T-helper 1 cell treated with Interleukin-12 subunit alpha and Interleukin-12 subunit beta and Interleukin-4 antibody, amounts not matched to agents 30 μg/mL and 1 μg/mL, for 36 hours (primary cell): ENCODE measurements around the gene EEF1A2.
"Not testable (repeated sequence)": the region's sequence is repeated elsewhere in the genome, so short reads cannot be mapped to it uniquely, and the experiment has no call there.

ENCODE experiments used
- H3K27ac Mint-ChIP-seq: one replicate; pipeline ENCODE4 v1.8.0; 2021; ENCODE audit warnings: mild to moderate bottlenecking, mixed read lengths
- H3K27me3 Mint-ChIP-seq: one replicate; pipeline ENCODE4 v1.8.0; 2021; ENCODE audit warnings: low read depth, mixed read lengths
- H3K36me3 Mint-ChIP-seq: one replicate; pipeline ENCODE4 v1.8.0; 2021; ENCODE audit warnings: low read depth, mixed read lengths
- H3K4me1 Mint-ChIP-seq: one replicate; pipeline ENCODE4 v1.8.0; 2021; ENCODE audit warnings: low read depth, mixed read lengths
- H3K4me3 Mint-ChIP-seq: one replicate; pipeline ENCODE4 v1.8.0; 2021; ENCODE audit warnings: mild to moderate bottlenecking, moderate library complexity, mixed read lengths
- H3K9me3 Mint-ChIP-seq: one replicate; pipeline ENCODE4 v1.8.0; 2021; ENCODE audit warnings: mixed read lengths

EEF1A2 gene

GRCh38 chr20:63482021-63482587 lies 16.8 kb downstream of the EEF1A2 start:
- H3K9me3 Mint-ChIP-seq, result no peaks in the 10 kb centered on the region
- peaks cover 3% of the 10 kb centered on the region for H3K27me3 Mint-ChIP-seq
- H3K4me1 Mint-ChIP-seq, result peaks cover 1% of the 10 kb centered on the region
- H3K27ac Mint-ChIP-seq, result no peak overlapping the region
- no peaks in the 10 kb centered on the region for H3K36me3 Mint-ChIP-seq
- H3K4me3 Mint-ChIP-seq, result no peak overlapping the region

DNA sequence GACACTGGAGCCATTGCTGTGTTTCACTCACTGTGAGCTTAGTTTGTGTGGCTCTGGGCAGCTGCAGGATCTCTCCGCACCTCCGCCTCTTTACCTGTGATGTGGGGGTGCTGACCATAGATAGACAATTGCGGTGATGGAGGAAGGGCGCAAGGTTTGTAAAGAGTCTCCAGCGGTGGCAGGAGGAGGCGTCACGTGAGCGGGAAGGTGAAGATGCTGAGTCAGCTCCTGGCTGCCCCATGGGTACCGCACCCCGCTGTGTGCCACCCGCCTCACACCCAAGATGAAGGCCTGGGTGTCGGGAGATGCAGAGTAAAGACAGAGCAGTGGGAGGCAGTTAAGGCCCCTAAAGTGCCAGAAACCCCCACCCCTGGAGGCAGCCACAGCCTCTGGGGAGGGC lies 17.4 kb downstream of the EEF1A2 start:
- Mint-ChIP-seq H3K4me3 (no peak overlapping the region), H3K9me3 (no peaks in the 10 kb centered on the region), H3K4me1 (peaks cover 1% of the 10 kb centered on the region), H3K27ac (no peak overlapping the region), H3K27me3 (peaks cover 7% of the 10 kb centered on the region), H3K36me3 (no peaks in the 10 kb centered on the region)

GRCh38 chr20:63479695-63480419 lies 19.0 kb downstream of the EEF1A2 start:
- H3K27me3 Mint-ChIP-seq, result peaks cover 19% of the 10 kb centered on the region
- H3K27ac Mint-ChIP-seq, H3K4me3 Mint-ChIP-seq, H3K4me1 Mint-ChIP-seq, H3K36me3 Mint-ChIP-seq, H3K9me3 Mint-ChIP-seq: not testable (repeated sequence)

GRCh38 chr20:63478346-63479302 lies 20.3 kb downstream of the EEF1A2 start:
- H3K27me3 Mint-ChIP-seq, result peaks cover 26% of the 10 kb centered on the region
- no peak overlapping the region for H3K27ac Mint-ChIP-seq
- peaks cover 1% of the 10 kb centered on the region for H3K4me1 Mint-ChIP-seq
- no peak overlapping the region for H3K4me3 Mint-ChIP-seq
- no peaks in the 10 kb centered on the region for H3K9me3 Mint-ChIP-seq
- H3K36me3 Mint-ChIP-seq, result no peaks in the 10 kb centered on the region

DNA sequence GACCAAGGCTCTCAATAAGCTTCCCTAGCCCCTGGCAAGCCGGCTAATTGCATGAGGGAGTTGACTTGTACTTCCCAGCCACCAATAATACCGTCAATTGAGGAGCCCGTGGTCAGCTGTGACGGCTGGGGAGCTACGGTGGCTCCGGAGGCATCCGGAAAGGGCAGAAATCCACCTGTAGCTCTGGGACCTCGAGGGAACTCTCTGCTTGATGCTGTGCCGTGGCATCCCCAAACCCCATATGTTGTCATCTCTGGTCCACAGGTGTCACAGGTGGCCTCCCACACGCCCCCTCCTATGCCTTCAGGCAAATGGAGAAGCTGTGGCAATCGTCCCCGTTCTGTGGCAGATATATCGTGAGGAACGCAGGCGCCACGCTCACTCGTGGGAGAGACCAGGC lies 20.9 kb downstream of the EEF1A2 start:
- peaks cover 1% of the 10 kb centered on the region for H3K4me1 Mint-ChIP-seq
- peaks cover 31% of the 10 kb centered on the region for H3K27me3 Mint-ChIP-seq
- H3K36me3 Mint-ChIP-seq, result no peaks in the 10 kb centered on the region
- no peaks in the 10 kb centered on the region for H3K9me3 Mint-ChIP-seq
- H3K4me3 Mint-ChIP-seq, result no peak overlapping the region
- no peak overlapping the region for H3K27ac Mint-ChIP-seq

GRCh38 chr20:63477061-63477616 lies 21.7 kb downstream of the EEF1A2 start:
- no peaks in the 10 kb centered on the region for H3K4me1 Mint-ChIP-seq
- H3K27me3 Mint-ChIP-seq, result peaks cover 31% of the 10 kb centered on the region
- no peaks in the 10 kb centered on the region for H3K9me3 Mint-ChIP-seq
- no peak overlapping the region for H3K27ac Mint-ChIP-seq
- no peaks in the 10 kb centered on the region for H3K36me3 Mint-ChIP-seq
- H3K4me3 Mint-ChIP-seq, result no peak overlapping the region

DNA sequence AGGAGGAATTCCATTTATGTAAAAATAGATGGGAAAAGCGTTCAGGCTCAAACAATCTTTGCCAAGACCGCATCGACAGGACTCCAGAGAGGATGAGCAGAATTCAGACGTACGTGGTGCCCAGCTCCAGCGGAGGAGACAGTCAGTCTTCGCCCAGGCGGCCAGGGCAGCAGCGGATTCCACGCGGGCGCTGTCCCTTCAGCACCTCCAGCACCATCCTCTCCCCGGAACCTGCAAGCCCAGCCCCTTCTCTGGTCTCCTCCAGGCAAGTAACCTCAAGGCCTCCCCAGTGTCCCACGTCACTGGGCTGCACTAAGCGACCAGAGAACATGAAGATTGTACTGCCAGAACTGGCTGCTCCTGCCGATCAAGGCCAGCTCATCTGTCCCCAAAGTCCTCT lies 23.7 kb downstream of the EEF1A2 start:
- H3K9me3 Mint-ChIP-seq, result no peaks in the 10 kb centered on the region
- no peak overlapping the region for H3K4me3 Mint-ChIP-seq
- no peak overlapping the region for H3K27ac Mint-ChIP-seq
- H3K27me3 Mint-ChIP-seq, result peaks cover 34% of the 10 kb centered on the region
- H3K36me3 Mint-ChIP-seq, result no peaks in the 10 kb centered on the region
- H3K4me1 Mint-ChIP-seq, result no peaks in the 10 kb centered on the region

DNA sequence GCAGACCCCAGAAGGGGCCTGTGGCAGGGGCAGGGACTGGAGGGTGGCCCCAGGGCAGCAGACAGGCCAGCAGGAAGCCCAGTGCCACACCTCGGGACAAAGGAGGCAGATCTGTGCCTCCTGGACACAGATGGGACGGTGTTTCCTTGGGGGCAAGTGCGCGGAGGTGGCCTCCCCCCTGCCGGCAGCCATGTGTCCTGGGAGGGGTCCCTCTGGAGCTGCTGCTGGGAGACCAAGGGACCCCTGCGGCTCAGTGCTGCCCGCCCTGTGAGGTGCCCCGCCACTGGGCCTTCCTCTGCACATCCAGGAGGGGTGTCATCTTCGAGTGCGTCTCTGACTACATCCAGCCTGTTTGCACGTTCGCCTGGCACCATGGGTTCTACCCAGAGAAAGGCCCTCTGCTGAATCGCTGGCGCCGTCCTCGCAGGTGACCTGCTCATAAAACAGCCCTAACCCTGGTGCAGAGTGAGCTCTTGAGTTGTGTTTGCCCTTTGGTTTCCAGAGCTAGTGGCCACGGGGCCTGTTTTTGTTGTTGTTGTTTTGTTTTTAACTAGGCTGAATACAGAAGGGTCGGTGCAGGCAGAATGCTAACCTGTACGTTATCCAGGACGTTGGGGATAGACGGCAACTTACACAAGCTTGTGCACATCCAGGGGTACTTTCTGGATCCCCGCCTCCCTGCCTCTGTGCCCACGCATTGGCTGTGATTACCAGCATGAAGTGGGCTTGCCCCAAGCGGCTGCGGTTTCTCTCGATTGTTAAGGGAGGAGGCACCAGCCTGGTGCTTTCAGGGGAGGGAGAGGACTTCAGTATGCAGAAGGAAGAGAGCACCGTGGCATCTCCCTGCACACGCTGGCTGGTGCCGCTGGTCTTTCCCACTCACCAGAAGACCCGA lies 25.1 kb downstream of the EEF1A2 start:
- Mint-ChIP-seq H3K4me1 (no peaks in the 10 kb centered on the region), H3K9me3 (no peaks in the 10 kb centered on the region), H3K27ac (no peak overlapping the region), H3K4me3 (no peak overlapping the region), H3K36me3 (no peaks in the 10 kb centered on the region), H3K27me3 (peaks cover 36% of the 10 kb centered on the region)

GRCh38 chr20:63472862-63473390 lies 26.0 kb downstream of the EEF1A2 start:
- H3K36me3 Mint-ChIP-seq, result no peaks in the 10 kb centered on the region
- no peak overlapping the region for H3K27ac Mint-ChIP-seq
- H3K27me3 Mint-ChIP-seq, result peaks cover 36% of the 10 kb centered on the region
- no peaks in the 10 kb centered on the region for H3K4me1 Mint-ChIP-seq
- H3K4me3 Mint-ChIP-seq, result no peak overlapping the region
- H3K9me3 Mint-ChIP-seq, result no peaks in the 10 kb centered on the region

DNA sequence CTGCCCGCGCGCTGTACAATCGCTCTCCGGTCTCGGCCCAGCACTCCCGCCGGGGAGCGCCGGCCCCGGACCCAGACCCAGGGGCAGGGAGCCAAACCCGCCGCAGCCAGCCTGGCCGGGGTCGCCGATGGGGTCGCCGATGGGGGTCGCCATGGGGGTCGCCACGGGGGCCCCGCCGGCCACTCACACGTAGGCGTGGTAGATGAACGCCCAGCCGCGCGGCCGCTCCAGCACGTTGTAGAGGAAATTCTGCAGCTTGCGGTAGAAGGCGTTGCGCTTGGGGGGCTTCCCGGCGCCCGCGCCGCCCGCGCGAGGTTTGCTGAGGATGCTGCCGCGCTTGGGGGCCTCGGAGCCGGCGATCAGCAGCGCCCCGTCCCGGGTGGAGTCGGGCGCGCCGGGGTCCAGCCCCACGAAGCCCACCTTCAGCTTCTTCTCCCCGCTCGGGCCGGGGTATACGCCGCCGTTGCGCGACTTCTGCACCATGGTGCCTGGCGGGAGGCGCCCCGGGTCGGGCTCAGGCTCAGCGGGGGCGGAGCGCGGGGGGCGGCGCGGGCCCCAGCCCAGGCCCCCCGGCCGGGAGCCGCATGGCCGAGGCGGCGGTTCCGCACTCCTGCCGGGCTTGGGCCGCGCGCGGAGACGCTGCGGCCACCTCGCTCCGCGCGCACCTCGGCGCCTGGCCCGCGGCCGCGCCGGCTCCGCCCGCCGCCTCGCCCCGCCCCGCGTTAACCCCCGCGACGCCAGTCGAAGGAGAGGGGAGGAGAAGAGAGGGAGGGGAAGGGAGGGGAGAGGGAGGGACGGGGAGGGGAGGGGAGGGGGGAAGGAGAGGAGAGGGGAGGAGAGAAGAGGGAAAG lies 26.7 kb downstream of the EEF1A2 start, which contains the start of gene KCNQ2:
Gene KCNQ2, minus strand, starts transcription at position 675 of the 851 bp plus-strand sequence. Its CDS starts 192 bp downstream, at position 483.
- no peaks in the 10 kb centered on the region for H3K9me3 Mint-ChIP-seq
- no peaks in the 10 kb centered on the region for H3K4me1 Mint-ChIP-seq
- no peak within 1 kb of the TSS for H3K4me3 Mint-ChIP-seq
- no peak within 1 kb of the TSS for H3K27ac Mint-ChIP-seq
- peaks cover 36% of the 10 kb centered on the region for H3K27me3 Mint-ChIP-seq
- no peaks in the 10 kb centered on the region for H3K36me3 Mint-ChIP-seq

- H3K36me3 Mint-ChIP-seq, result no peaks in the 10 kb centered on the region
- no peak overlapping the region for H3K4me3 Mint-ChIP-seq
- H3K9me3 Mint-ChIP-seq, result no peaks in the 10 kb centered on the region
- H3K27ac Mint-ChIP-seq, result no peak overlapping the region
- peaks cover 32% of the 10 kb centered on the region for H3K27me3 Mint-ChIP-seq
- H3K4me1 Mint-ChIP-seq, result no peaks in the 10 kb centered on the region
These were observed 27.2 kb downstream of the EEF1A2 start for GRCh38 chr20:63471717-63471980.

- H3K9me3 Mint-ChIP-seq, result no peaks in the 10 kb centered on the region
- no peaks in the 10 kb centered on the region for H3K36me3 Mint-ChIP-seq
- H3K4me3 Mint-ChIP-seq, result no peak overlapping the region
- H3K27me3 Mint-ChIP-seq, result peaks cover 31% of the 10 kb centered on the region
- no peak overlapping the region for H3K27ac Mint-ChIP-seq
- no peaks in the 10 kb centered on the region for H3K4me1 Mint-ChIP-seq
These were observed 27.7 kb downstream of the EEF1A2 start for GRCh38 chr20:63471002-63471716.
